GM12864 (cell line): Measurements from ENCODE around the gene SASH3.
A peak's percentile ranks its signal among the peaks of the same experiment; 100 is the strongest.

ENCODE experiments used
- DNase-seq: peaks from one replicate; pipeline ENCODE4 v3.0.0-alpha.2; 2011; ENCODE audit warnings: low read depth
- H3K4me3 ChIP-seq: 2 replicates; pipeline ENCODE4 v1.5.1; 2011; ENCODE audit warnings: mild to moderate bottlenecking, low read depth, low read length, control low read depth
- CTCF ChIP-seq: IDR thresholded peaks from 2 replicates; pipeline ENCODE4 v1.5.1; 2011; ENCODE audit warnings: low read depth, mild to moderate bottlenecking, moderate library complexity, low read length, control low read depth, inconsistent platforms; ENCODE audit errors: missing control alignments

The SASH3 gene

GRCh38 chrX:129784371-129784770 lies 4.6 kb downstream of the SASH3 start:
- DNase-seq = no peak
- H3K4me3 ChIP-seq = peak overlapping the region; percentile 70

DNA sequence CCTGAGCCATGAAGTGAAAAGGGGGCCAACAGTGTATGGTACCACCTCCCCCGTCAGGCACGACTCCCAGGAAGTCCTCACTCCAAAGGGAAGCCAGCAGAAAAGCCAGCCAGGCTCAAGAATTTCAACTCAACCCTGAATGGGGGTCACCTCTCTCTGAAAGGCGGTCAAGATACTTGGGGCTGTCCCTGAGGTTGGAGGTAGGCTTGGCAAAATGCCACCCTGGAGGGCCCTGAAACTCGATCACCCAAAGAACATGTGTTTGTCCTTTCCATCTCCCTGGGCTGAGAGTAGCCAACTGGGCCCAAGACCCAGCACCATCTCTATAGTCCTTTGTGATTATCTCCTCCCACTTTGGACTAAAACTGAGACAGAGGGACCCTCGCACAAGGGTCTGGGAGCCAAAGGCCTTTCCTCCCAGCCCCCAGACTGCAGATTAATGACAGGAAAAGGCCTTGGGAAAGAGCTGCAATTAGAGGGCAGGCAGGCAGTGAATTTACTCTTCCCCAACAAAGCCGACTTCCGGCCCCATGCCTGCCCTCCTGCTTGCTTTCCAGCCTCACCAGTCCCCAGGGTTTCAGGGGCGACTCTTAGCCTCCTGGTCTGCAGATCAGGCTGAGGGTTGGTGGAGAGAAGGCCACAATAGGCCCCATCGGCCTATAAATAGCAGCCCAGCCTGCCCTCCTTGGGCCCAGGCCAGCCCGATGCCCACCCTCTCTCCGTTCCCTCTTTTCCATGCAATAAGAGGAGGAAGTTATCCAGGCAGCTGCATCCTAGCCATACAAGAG lies 5.6 kb downstream of the SASH3 start:
- no peak for DNase-seq
- H3K4me3 ChIP-seq = peak overlapping the region; percentile 39
- TF ChIP-seq CTCF = no peak

More at GRCh38 chrX:129784371-129784770, 4.6 kb downstream of the SASH3 start:
- no peak for TF ChIP-seq CTCF

GRCh38 chrX:129786210-129786651 lies 6.5 kb downstream of the SASH3 start:
- peak overlapping the region; percentile 16; the same call in 1 of the 2 replicates for H3K4me3 ChIP-seq
- no peak for TF ChIP-seq CTCF
- DNase-seq = peak; percentile 66

- no peak for TF ChIP-seq CTCF
- no peak overlapping the region for H3K4me3 ChIP-seq
- no peak for DNase-seq
These were observed 7.7 kb downstream of the SASH3 start for GRCh38 chrX:129787336-129788055.

GRCh38 chrX:129788527-129788926 lies 8.8 kb downstream of the SASH3 start:
- no peak overlapping the region for H3K4me3 ChIP-seq
- DNase-seq = no peak
- no peak for TF ChIP-seq CTCF

DNA sequence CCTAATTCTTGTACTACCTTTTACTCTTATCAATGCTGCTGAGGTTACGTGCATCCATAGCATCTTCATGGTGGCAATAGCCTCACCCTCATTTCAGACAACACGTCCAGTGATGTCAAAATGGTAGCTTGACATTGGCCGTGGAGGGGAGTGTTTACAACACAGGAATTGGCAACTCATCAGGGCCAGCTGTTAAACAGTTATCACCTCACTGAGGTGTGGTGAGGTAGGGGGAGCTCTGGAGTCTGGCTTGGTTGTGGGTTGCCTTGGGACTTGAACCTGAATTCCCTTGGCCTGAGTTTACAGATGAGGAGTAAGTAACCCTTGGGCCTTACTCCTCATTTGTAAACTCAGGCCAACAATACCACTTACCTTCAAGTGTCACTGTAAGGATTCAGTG lies 10.4 kb downstream of the SASH3 start:
- no peak for TF ChIP-seq CTCF
- no peak for DNase-seq

More for the DNA sequence above, 10.4 kb downstream of the SASH3 start:
- H3K4me3 ChIP-seq = no peak overlapping the region
